Measurements from ENCODE around the gene RPS6KA1.
"Not testable (repeated sequence)": the region's sequence is repeated elsewhere in the genome, so short reads cannot be mapped to it uniquely, and the experiment has no call there.

RPS6KA1 gene

GRCh38 chr1:26556111-26556510 lies 26.6 kb downstream of the RPS6KA1 start:
- DNase-seq, result no peak

GRCh38 chr1:26557008-26557407 lies 27.4 kb downstream of the RPS6KA1 start:
- no peak for DNase-seq

GRCh38 chr1:26558685-26559048 lies 29.1 kb downstream of the RPS6KA1 start:
- no peak for DNase-seq

DNA sequence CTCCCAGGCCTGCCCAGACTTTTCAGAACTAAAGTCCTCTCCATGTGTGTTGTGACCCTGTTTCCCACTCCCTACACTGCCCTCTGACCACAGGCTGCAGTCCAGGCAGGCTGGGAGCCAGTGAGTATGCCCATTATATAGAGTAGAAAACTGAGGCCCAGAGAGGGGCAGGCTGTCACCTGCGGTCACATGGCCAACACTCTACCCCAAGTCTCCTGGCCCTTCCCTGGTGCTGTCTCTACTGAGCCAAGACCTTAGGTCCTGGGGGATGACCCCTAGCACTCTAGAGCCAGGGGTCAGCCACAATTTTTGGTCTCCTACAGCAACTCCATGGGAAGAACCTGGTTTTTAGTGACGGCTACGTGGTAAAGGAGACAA lies 30.8 kb downstream of the RPS6KA1 start:
- no peak for DNase-seq

- no peak for DNase-seq
These were observed 40.7 kb downstream of the RPS6KA1 start for GRCh38 chr1:26570287-26570686.

GRCh38 chr1:26571381-26571780 lies 41.8 kb downstream of the RPS6KA1 start:
- DNase-seq, result no peak

- DNase-seq, result no peak
These were observed 44.5 kb downstream of the RPS6KA1 start for GRCh38 chr1:26574018-26574417.

DNA sequence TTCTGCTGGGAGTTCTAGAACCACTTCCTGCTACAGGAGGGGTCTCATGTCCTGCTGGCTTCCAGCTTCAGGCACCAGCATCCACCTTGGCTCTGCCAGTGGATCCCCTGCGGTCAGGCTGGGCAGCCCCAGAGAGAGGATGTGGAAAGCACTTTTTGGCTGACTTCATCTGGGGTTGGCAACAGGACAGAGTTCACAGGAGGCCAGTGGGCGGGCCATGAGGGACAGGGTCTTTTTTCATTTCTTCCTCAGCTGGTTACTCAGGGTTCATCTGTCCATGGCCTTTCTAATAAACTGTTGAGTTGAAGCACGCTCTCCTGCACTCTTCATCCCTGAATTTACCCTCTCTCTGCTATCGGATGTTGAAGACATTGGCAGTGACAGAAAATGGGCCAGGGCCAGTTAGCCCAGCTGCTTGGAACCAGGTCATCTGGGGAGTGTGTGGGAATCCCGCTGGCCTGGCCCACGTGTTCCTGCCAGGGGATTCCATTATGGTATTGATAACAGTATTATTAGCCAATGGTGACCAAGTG lies 45.2 kb downstream of the RPS6KA1 start:
- DNase-seq, result no peak

GRCh38 chr1:26575348-26575747 lies 45.8 kb downstream of the RPS6KA1 start:
- DNase-seq, result no peak

GRCh38 chr1:26578167-26578566 lies 48.6 kb downstream of the RPS6KA1 start:
- no peak for DNase-seq

- DNase-seq, result no peak
These were observed 50.1 kb downstream of the RPS6KA1 start for GRCh38 chr1:26579681-26580111.

- no peak for DNase-seq
These were observed 50.6 kb downstream of the RPS6KA1 start for GRCh38 chr1:26580116-26580515.

DNA sequence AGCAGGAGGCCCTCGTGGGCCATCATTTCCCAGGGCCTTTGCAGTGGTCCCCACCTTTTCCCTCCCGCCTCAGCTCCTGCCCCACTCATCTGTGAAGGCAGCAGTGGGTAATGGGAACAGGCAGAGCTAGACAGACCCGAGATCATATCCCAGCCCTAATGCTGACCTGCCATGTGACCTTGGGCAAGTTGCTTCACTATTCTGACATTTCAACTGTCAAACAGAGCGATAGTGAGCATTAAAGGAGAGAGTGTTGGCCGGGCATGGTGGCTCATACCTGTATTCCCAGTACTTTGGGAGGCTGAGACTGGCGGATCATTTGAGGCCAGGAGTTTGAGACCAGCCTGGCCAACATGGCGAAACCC lies 51.7 kb downstream of the RPS6KA1 start:
- no peak for DNase-seq

GRCh38 chr1:26582053-26582835 lies 52.7 kb downstream of the RPS6KA1 start:
- DNase-seq, result no peak

DNA sequence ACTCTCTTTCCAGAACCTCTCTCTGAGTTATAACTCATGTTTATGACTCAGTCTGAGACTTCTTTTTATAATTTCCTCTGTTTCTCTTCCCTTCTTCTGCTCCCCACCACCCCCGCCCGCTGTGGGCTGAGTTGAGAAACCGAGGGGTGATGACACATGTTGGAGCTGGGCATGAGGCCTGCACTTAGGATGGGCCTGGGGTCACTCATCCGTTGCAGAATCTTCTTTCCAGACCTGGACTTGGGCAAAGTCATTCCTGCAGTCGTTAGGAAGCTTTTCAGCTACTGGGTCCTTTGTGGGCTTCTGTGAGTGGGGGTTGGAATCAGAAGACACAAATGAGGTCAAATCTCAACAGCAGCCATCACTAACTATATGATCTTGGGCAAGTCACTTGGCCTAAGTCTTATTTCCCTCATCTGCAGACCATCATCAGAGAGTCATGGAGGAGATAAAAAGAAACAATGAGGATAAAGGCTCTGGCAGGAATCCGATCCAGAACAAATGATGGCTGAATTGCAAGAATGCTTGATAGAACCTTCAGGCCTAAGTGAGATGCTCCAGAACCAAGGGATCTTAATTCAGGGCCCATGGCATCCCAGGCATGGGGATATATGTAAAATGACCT lies 53.4 kb downstream of the RPS6KA1 start:
- no peak for DNase-seq

DNA sequence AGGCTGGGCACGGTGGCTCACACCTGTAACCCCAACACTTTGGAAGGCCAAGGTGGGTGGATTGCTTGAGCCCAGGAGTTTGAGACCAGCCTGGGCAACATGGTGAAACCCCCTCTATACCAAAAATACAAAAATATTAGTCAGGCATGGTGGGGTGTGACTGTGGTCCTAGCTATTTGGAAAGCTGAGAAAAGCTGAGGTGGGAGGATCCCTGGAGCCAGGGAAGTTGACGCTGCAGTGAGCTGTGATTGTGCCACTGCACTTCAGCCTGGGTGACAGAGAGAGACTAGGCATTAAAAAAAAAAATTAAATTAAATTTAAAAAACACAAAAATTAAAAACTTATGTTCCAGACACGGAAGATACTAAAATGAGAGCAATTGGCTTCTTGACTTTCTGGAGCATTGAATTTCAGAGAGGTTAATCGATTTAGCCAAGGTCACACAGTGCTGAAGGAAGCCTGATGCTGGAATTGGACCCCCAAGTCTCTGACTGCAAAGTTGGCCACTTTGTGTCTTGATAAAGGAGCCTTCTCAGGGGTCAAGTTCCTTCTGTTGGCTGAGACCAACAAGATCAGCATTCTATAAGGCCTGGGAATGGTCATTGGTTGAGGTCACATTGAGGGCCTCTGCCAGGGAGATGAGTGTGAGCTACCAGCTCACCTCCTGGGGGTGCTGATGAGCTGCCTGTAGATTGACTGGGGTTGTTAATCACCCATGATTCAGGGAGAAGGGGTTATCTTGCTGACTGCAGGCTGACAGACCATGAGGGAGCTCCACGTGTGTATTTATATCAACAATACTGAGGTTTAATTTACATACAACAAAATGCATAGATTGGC lies 54.3 kb downstream of the RPS6KA1 start:
- no peak for DNase-seq

DNA sequence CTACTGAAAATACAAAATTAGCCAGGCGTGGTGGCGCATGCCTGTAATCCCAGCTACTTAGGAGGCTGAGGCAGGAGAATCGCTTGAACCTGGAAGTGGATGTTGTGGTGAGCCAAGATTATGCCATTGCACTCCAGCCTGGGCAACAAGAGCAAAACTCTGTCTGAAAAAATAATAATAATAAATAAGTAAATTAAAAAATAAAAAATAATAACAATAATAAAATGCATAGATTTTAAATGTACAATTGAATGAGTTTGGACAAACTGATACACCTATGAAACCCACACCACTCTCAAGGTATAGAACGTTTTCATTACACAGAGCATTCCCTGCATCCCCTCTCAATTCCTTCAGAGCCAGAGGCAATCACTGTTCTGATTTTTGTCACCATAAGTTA lies 55.0 kb downstream of the RPS6KA1 start:
- DNase-seq, result not testable (repeated sequence)

- DNase-seq, result no peak
These were observed 55.9 kb downstream of the RPS6KA1 start for GRCh38 chr1:26585471-26585870.

- DNase-seq, result no peak
These were observed 63.8 kb downstream of the RPS6KA1 start for GRCh38 chr1:26593385-26593784.

- DNase-seq, result not testable (repeated sequence)
These were observed 65.0 kb downstream of the RPS6KA1 start for GRCh38 chr1:26594593-26594992.

- peak; percentile 71 for DNase-seq
These were observed 68.1 kb downstream of the RPS6KA1 start for GRCh38 chr1:26597629-26598039.

- DNase-seq, result no peak
These were observed 69.3 kb downstream of the RPS6KA1 start for GRCh38 chr1:26598890-26599289.

DNA sequence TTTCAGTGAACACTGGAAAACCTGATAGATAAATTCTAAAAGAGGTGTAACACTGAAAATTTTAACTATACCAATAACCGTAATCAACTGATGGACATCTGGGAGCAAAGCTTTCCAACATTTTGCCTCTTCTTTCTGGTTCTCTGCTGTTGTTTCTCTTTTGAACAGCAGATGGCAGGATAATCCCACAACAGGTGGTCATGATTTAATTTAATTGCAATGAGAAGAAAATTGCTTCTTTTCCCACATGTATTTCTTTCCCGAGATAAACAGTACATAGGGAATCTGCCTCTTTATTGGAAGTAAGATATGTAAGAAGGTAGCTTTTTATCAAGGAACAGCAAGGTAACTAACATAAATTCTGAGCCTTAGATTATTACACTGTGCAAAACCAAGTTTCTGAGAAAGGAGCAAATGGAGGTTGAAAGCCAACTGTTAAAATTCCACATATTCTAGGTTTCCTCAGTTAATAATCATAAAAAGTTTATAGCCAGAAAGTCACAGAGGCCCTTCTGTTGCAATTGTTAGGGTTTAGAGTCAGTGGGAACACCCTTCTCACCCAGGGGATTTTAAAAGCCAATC lies 72.9 kb downstream of the RPS6KA1 start:
- peak; percentile 75 for DNase-seq

All from CD4-positive, alpha-beta T cell treated with Interleukin-4 for 4 hours (primary cell).